K562 (cell line): ENCODE data around the gene HMCN1. TPM values are rescaled to one million over a fixed set of nuclear protein-coding genes. Genes with fewer than 3 reads are reported as not detected.

Experiments used
- ATAC-seq: fragments of 200-7000 bp; cut with Tn5 transposase; 3 replicates; pipeline ENCODE4 v1.9.1; 2020; ENCODE audit warnings: moderate library complexity
- BruUV-seq: library from RNA; stranded (reverse); fragments of 400-500 nt; replicated peaks from 2 replicates; lab custom pipeline; 2021; lab: Mats Ljungman, UMichigan
- CTCF ChIA-PET: fragments of 300-600 bp; formaldehyde crosslinking; extraction: SDS; loops from one replicate; lab custom pipeline; 2021; ENCODE audit warnings: low intra/inter-chr PET ratio; lab: Yijun Ruan, JAX
- POLR2A ChIA-PET: fragments of 300-600, 350-650 bp; sonication (Branson Sonifier 250); formaldehyde crosslinking; extraction: SDS; loops from one replicate; lab custom pipeline; 2021; ENCODE audit warnings: antibody characterized with exemption, inconsistent platforms; lab: Yijun Ruan, JAX
- DNase-seq, 4 experiments: peaks; one replicate each; pipeline versions ENCODE4 v3.0.0 to v3.0.0-alpha.2; 2011 to 2018; ENCODE audit warnings: low spot score in 3 of 4, mixed read lengths in 3 of 4; ENCODE audit errors: extremely low read depth in 1 of 4
- FAIRE-seq: peaks from 2 replicates; lab custom pipeline; 2011; peaks lifted over from hg19 to GRCh38; lab: Jason Lieb, UNC
- H2AFZ ChIP-seq: 2 replicates; pipeline ENCODE4 v1.6.0; 2011; ENCODE audit warnings: low read depth, low read length, control low read depth, inconsistent platforms
- H3K27ac ChIP-seq: fragments of 200-600 bp; 3 replicates; pipeline ENCODE4 v1.8.0; 2011; ENCODE audit warnings: low read depth, mild to moderate bottlenecking, control low read depth, inconsistent platforms, low read length, moderate library complexity, mixed read lengths; ENCODE audit errors: extremely low read depth
- H3K27me3 ChIP-seq, 2 experiments: fragments of 300-600 bp in 1 of 2; 2 replicates in 1 of 2; 3 replicates in 1 of 2; pipeline versions ENCODE4 v1.6.0 to v1.8.0; 2011; ENCODE audit warnings: inconsistent platforms in 2 of 2, low read length in 2 of 2, mild to moderate bottlenecking in 1 of 2, mixed read lengths in 1 of 2, moderate library complexity in 1 of 2; ENCODE audit not compliant: control insufficient read depth in 2 of 2, insufficient read depth in 2 of 2
- H3K36me3 ChIP-seq: fragments of 300-600 bp; 3 replicates; pipeline ENCODE4 v1.8.0; 2011; ENCODE audit warnings: mild to moderate bottlenecking, low read length, inconsistent platforms; ENCODE audit not compliant: control insufficient read depth, insufficient read depth
- H3K4me1 ChIP-seq, 2 experiments: fragments of 200-600 bp in 1 of 2; replicated peaks in 1 of 2; 2 replicates in 1 of 2; 3 replicates in 1 of 2; pipeline versions ENCODE4 v1.5.1 to v1.8.0; 2011; ENCODE audit warnings: inconsistent platforms in 2 of 2, low read length in 2 of 2, mild to moderate bottlenecking in 1 of 2, mixed read lengths in 1 of 2, moderate library complexity in 1 of 2; ENCODE audit not compliant: control insufficient read depth in 2 of 2, insufficient read depth in 2 of 2
- H3K4me2 ChIP-seq: 2 replicates; pipeline ENCODE4 v1.6.1; 2011; ENCODE audit warnings: low read length, control low read depth, inconsistent platforms, mixed read lengths; ENCODE audit not compliant: insufficient read depth
- H3K4me3 ChIP-seq: fragments of 200-600 bp; sonication (generic), shearing (Covaris generic); 2 replicates; pipeline ENCODE4 v1.5.1; 2016; ENCODE audit warnings: control low read depth, inconsistent platforms
- H3K79me2 ChIP-seq: fragments of 200-600 bp; 3 replicates; pipeline ENCODE4 v1.8.0; 2011; ENCODE audit warnings: low read length, inconsistent platforms; ENCODE audit not compliant: control insufficient read depth, insufficient read depth
- H3K9ac ChIP-seq, 2 experiments: 2 replicates each; pipeline versions ENCODE4 v1.6.0 to v1.6.1; 2011; ENCODE audit warnings: low read depth in 2 of 2, low read length in 2 of 2, control low read depth in 1 of 2, inconsistent platforms in 1 of 2, mild to moderate bottlenecking in 1 of 2, mixed read lengths in 1 of 2; ENCODE audit not compliant: insufficient read depth in 1 of 2
- H3K9me1 ChIP-seq: one replicate; pipeline ENCODE4 v1.6.0; 2011; ENCODE audit warnings: inconsistent platforms, mild to moderate bottlenecking, low read length, moderate library complexity; ENCODE audit not compliant: control insufficient read depth, insufficient read depth
- H3K9me3 ChIP-seq: replicated peaks from 2 replicates; pipeline ENCODE4 v1.5.1; 2011; ENCODE audit warnings: low read depth, low read length, inconsistent platforms; ENCODE audit not compliant: control insufficient read depth, insufficient read depth
- H4K20me1 ChIP-seq: replicated peaks from 2 replicates; pipeline ENCODE4 v1.6.1; 2011; ENCODE audit warnings: low read length, inconsistent platforms, mixed read lengths; ENCODE audit not compliant: control insufficient read depth, insufficient read depth
- CTCF ChIP-seq, 3 experiments: IDR thresholded peaks in 2 of 3; conservative IDR thresholded peaks in 1 of 3; 2 replicates each; pipeline ENCODE4 v1.5.1; 2011 to 2012; ENCODE audit warnings: low read length in 3 of 3, mild to moderate bottlenecking in 3 of 3, control low read depth in 2 of 3, improper control_type of control experiment in 1 of 3, inconsistent platforms in 1 of 3, low read depth in 1 of 3, mixed read lengths in 1 of 3, moderate library complexity in 1 of 3; ENCODE audit not compliant: insufficient read depth in 2 of 3
- HINFP ChIP-seq: fragments of 450-650 bp; conservative IDR thresholded peaks from 2 replicates; pipeline ENCODE4 v1.6.1; 2016; ENCODE audit warnings: missing genetic modification characterization, low read depth, mild to moderate bottlenecking, control low read depth, missing compliant biosample characterization
- NCOR1 ChIP-seq: fragments of 450-650 bp; IDR thresholded peaks from 2 replicates; pipeline ENCODE4 v1.6.1; 2016; ENCODE audit warnings: mild to moderate bottlenecking, moderate library complexity
- NR4A1 ChIP-seq, 2 experiments: fragments of 250-450 bp in 1 of 2; fragments of 450-650 bp in 1 of 2; sonication (Bioruptor Pico) in 1 of 2; IDR thresholded peaks; 2 replicates each; pipeline versions ENCODE4 v1.4.0 to v1.6.1; 2016 to 2020; ENCODE audit warnings: mild to moderate bottlenecking in 2 of 2, missing compliant biosample characterization in 1 of 2, missing genetic modification characterization in 1 of 2, moderate library complexity in 1 of 2
- PRDM10 ChIP-seq: fragments of 450-650 bp; IDR thresholded peaks from 2 replicates; pipeline ENCODE4 v1.6.1; 2018; ENCODE audit not compliant: partially characterized antibody
- SOX6 ChIP-seq: fragments of 450-650 bp; IDR thresholded peaks from 2 replicates; pipeline ENCODE4 v1.6.1; 2014; ENCODE audit warnings: mild to moderate bottlenecking
- SRF ChIP-seq, 2 experiments: fragments of 250-450, 450-650 bp in 1 of 2; sonication (Bioruptor Pico) in 1 of 2; sonication (generic) in 1 of 2; formaldehyde crosslinking; IDR thresholded peaks; 2 replicates each; pipeline versions ENCODE4 v1.5.0 to v1.5.1; 2020 to 2022; ENCODE audit warnings: mild to moderate bottlenecking in 1 of 2, missing genetic modification reagents in 1 of 2
- TAL1 ChIP-seq: fragments of 450-650 bp; IDR thresholded peaks from 2 replicates; pipeline ENCODE4 v1.6.1; 2016; ENCODE audit warnings: mild to moderate bottlenecking
- ZBTB12 ChIP-seq: fragments of 250-450 bp; sonication (Bioruptor Pico); IDR thresholded peaks from 2 replicates; pipeline ENCODE4 v1.4.0; 2020
- WGBS: fragments of 100-300 bp; shearing (Covaris generic); methylation state at CpG from one replicate; pipeline ENCODE4 v1.1.6; 2016; ENCODE audit warnings: low coverage, mixed read lengths; ENCODE audit not compliant: insufficient coverage; ENCODE audit errors: missing lambda C conversion rate; 5-methylcytosine and 5-hydroxymethylcytosine counted together
- in situ Hi-C: fragments of 300-500 bp; cut with MboI; formaldehyde crosslinking; loops from 4 replicates; pipeline ENCODE4 v1.15.0; 2018; ENCODE audit warnings: inconsistent platforms, mixed read lengths
- intact Hi-C: fragments of 100-400 bp; cut with micrococcal nuclease; formaldehyde crosslinking; loops from 2 replicates; pipeline ENCODE4 v1.14.2; 2022
- polyA plus RNA-seq, 8 experiments: library from polyadenylated mRNA; depleted of rRNA in 4 of 8; stranded (reverse) in 5 of 8; unstranded in 3 of 8; fragments of >200 nt; fragmentation: Nextera tagmentation in 2 of 8; fragmentation: Illumina TruSeq in 1 of 8; extraction: Ambion mirVana in 2 of 8; extraction: Trizol in 1 of 8; gene quantifications; 2 replicates each; pipeline versions ENCODE4 v1.2.1 to v1.2.3, GENCODE V29; 2011 to 2014; ENCODE audit warnings: inconsistent platforms in 1 of 8, missing spikeins in 1 of 8
- total RNA-seq, 7 experiments: library from RNA; depleted of rRNA in 6 of 7; stranded (reverse); fragments of >200 nt in 6 of 7; fragmentation: Illumina TruSeq in 2 of 7; extraction: Trizol in 2 of 7; gene quantifications; 2 replicates each; pipeline versions ENCODE4 v1.2.1 to v1.2.3, GENCODE V29; 2011 to 2021; ENCODE audit warnings: low replicate concordance in 1 of 7

HMCN1 gene
- total and polyA plus RNA-seq, 9 of the 15 experiments (the other 6 are each of a cell fraction or from before 2014, with no cell fraction given), result 0.07 to 0.36 (median 0.21) TPM

GRCh38 chr1:185767508-185768120 is 33.4 kb downstream of the HMCN1 start (continued):
- TF ChIP-seq NCOR1 (no peak), HINFP (tag) (no peak), CTCF (IDR thresholded peaks at IDR 0.05 in 2 of 3, conservative IDR thresholded peaks at IDR 0.05 in 1 of 3; ENCODE audit: insufficient read depth in 2 of 3, low read depth in 1 of 3, low read length in 3 of 3) (no peak)
- TF ChIP-seq, all 486 proteins: peak for 0

GRCh38 chr1:185768371-185768770 is 34.2 kb downstream of the HMCN1 start:
- Histone ChIP-seq H3K9me1 (no peaks in the 10 kb centered on the region), H4K20me1 (no peaks in the 10 kb centered on the region), H3K36me3 (no peaks in the 10 kb centered on the region), H3K4me1 (no peaks in the 10 kb centered on the region), H3K27me3 (no peaks in the 10 kb centered on the region), H3K27ac (no peak overlapping the region), H2AFZ (no peak overlapping the region), H3K4me3 (no peak overlapping the region), H3K9ac (no peak overlapping the region), H3K4me2 (no peak overlapping the region), H3K79me2 (no peaks in the 10 kb centered on the region), H3K9me3 (no peaks in the 10 kb centered on the region)
- in situ Hi-C loops, result no loop called here
- intact Hi-C loops, result no loop called here
- WGBS, result 1% methylated on average over 3 of the region's 3 CpGs
- ATAC-seq (no peak), DNase-seq (no peak), FAIRE-seq (no peak)
- POLR2A ChIA-PET, result no interaction called here
- no TSS peak for BruUV-seq
- CTCF ChIA-PET, result no interaction called here
- TF ChIP-seq SOX6, result no peak
- no peak for TF ChIP-seq TAL1
- no peak for TF ChIP-seq NR4A1 (CRISPR knock-in tag; IDR thresholded peaks at IDR 0.05)
- no peak for TF ChIP-seq NR4A1 (tag; IDR thresholded peaks at IDR 0.05)
- TF ChIP-seq ZBTB12, result no peak
- no peak for TF ChIP-seq PRDM10
- no peak for TF ChIP-seq SRF (CRISPR knock-in tag; IDR thresholded peaks at IDR 0.05)
